SK-N-SH (cell line): Measurements from ENCODE around the gene PLRG1. TPM values are rescaled to one million over a fixed set of nuclear protein-coding genes. Genes with fewer than 3 reads are reported as not detected.
A peak's percentile ranks its signal among the peaks of the same experiment; 100 is the strongest.

Experiments
- CTCF ChIA-PET: fragments of 300-600, 350-600 bp; formaldehyde crosslinking; extraction: SDS; loops from one replicate; lab custom pipeline; 2021; lab: Yijun Ruan, JAX
- POLR2A ChIA-PET: fragments of 350-600 bp; sonication (Branson Sonifier 250); formaldehyde crosslinking; extraction: SDS; loops from one replicate; lab custom pipeline; 2020; ENCODE audit warnings: antibody characterized with exemption, inconsistent platforms; lab: Yijun Ruan, JAX
- DNase-seq: peaks from one replicate; pipeline ENCODE4 v3.0.0; 2012
- H2AFZ ChIP-seq: fragments of 200-600 bp; sonication (generic); 2 replicates; pipeline ENCODE4 v1.8.1; 2016; ENCODE audit warnings: antibody characterized with exemption, mild to moderate bottlenecking, low read depth
- H3F3A ChIP-seq: fragments of 200-600 bp; sonication (generic); replicated peaks from 2 replicates; pipeline ENCODE3; 2016; ENCODE audit warnings: antibody characterized with exemption, mild to moderate bottlenecking; ENCODE audit not compliant: insufficient read depth
- H3K27ac ChIP-seq, 2 experiments: fragments of 200-500 bp in 1 of 2; fragments of 200-600 bp in 1 of 2; sonication (Bioruptor generic) in 1 of 2; sonication (generic), shearing (Covaris generic) in 1 of 2; 2 replicates each; pipeline versions ENCODE4 v1.5.1 to v1.6.1; 2014 to 2016; ENCODE audit warnings: low read depth in 2 of 2, inconsistent platforms in 1 of 2, low read length in 1 of 2, mild to moderate bottlenecking in 1 of 2, mixed read lengths in 1 of 2
- H3K27me3 ChIP-seq: fragments of 200-600 bp; sonication (generic), shearing (Covaris generic); 2 replicates; pipeline ENCODE4 v1.6.1; 2016; ENCODE audit warnings: mixed run types; ENCODE audit not compliant: insufficient read depth
- H3K36me3 ChIP-seq, 2 experiments: fragments of 200-500 bp in 1 of 2; fragments of 200-600 bp in 1 of 2; sonication (Bioruptor generic) in 1 of 2; sonication (generic) in 1 of 2; replicated peaks in 1 of 2; 2 replicates each; pipeline versions ENCODE3 to v1.5.1; 2014 to 2016; ENCODE audit warnings: low read length in 1 of 2, mild to moderate bottlenecking in 1 of 2; ENCODE audit not compliant: insufficient read depth in 2 of 2, control insufficient read depth in 1 of 2
- H3K4me1 ChIP-seq, 2 experiments: fragments of 200-500 bp in 1 of 2; fragments of 200-600 bp in 1 of 2; sonication (Bioruptor generic) in 1 of 2; sonication (generic), shearing (Covaris generic) in 1 of 2; 2 replicates each; pipeline versions ENCODE4 v1.5.1 to v1.6.1; 2014 to 2016; ENCODE audit warnings: low read depth in 1 of 2, low read length in 1 of 2, mixed run types in 1 of 2; ENCODE audit not compliant: insufficient read depth in 2 of 2, control insufficient read depth in 1 of 2
- H3K4me2 ChIP-seq: fragments of 200-600 bp; sonication (generic), shearing (Covaris generic); 2 replicates; pipeline ENCODE4 v1.6.1; 2017; ENCODE audit warnings: mixed run types
- H3K4me3 ChIP-seq, 2 experiments: fragments of 200-500 bp in 1 of 2; fragments of 200-600 bp in 1 of 2; sonication (Bioruptor generic) in 1 of 2; sonication (generic), shearing (Covaris generic) in 1 of 2; 2 replicates each; pipeline versions ENCODE4 v1.5.1 to v1.8.1; 2014 to 2016; ENCODE audit warnings: low read depth in 2 of 2, inconsistent platforms in 1 of 2, low read length in 1 of 2, mild to moderate bottlenecking in 1 of 2, mixed read lengths in 1 of 2, moderate library complexity in 1 of 2
- H3K79me2 ChIP-seq: fragments of 200-600 bp; sonication (generic); 2 replicates; pipeline ENCODE4 v1.8.1; 2017; ENCODE audit warnings: mild to moderate bottlenecking; ENCODE audit not compliant: insufficient read depth
- H3K9ac ChIP-seq: fragments of 200-600 bp; sonication (generic); 2 replicates; pipeline ENCODE4 v1.6.1; 2017; ENCODE audit warnings: mixed run types
- H3K9me2 ChIP-seq: fragments of 200-600 bp; sonication (generic); 2 replicates; pipeline ENCODE4 v1.6.1; 2017; ENCODE audit warnings: mixed run types
- H3K9me3 ChIP-seq: fragments of 200-600 bp; sonication (generic); 2 replicates; pipeline ENCODE4 v1.6.1; 2017; ENCODE audit warnings: mixed run types, mild to moderate bottlenecking, moderate library complexity
- H4K20me1 ChIP-seq: fragments of 200-600 bp; sonication (generic); 2 replicates; pipeline ENCODE4 v1.6.1; 2017; ENCODE audit warnings: mild to moderate bottlenecking, mixed run types; ENCODE audit not compliant: insufficient read depth
- EP300 ChIP-seq, 2 experiments: IDR thresholded peaks; 2 replicates each; pipeline versions ENCODE4 v1.4.0 to v1.6.1; 2012; ENCODE audit warnings: borderline replicate concordance in 1 of 2, low read depth in 1 of 2, low read length in 1 of 2
- EZH2phosphoT487 ChIP-seq: fragments of 200-600 bp; sonication (generic); IDR thresholded peaks from 2 replicates; pipeline ENCODE4 v1.6.1; 2017; ENCODE audit warnings: low read depth, mixed run types, mild to moderate bottlenecking, antibody characterized with exemption, moderate library complexity, borderline replicate concordance
- FOSL2 ChIP-seq: IDR thresholded peaks from 2 replicates; pipeline ENCODE4 v1.4.0; 2012; ENCODE audit warnings: low read depth, mild to moderate bottlenecking, moderate library complexity, borderline replicate concordance
- FOXJ3 ChIP-seq: sonication (generic); formaldehyde crosslinking; IDR thresholded peaks from 2 replicates; pipeline ENCODE4 v1.5.1; 2020; ENCODE audit warnings: mild to moderate bottlenecking, missing genetic modification reagents
- GATA2 ChIP-seq: sonication (generic); formaldehyde crosslinking; IDR thresholded peaks from 2 replicates; pipeline ENCODE4 v1.5.0; 2020; ENCODE audit warnings: mild to moderate bottlenecking, missing genetic modification reagents
- JUND ChIP-seq: IDR thresholded peaks from 2 replicates; pipeline ENCODE4 v1.4.0; 2012
- MAX ChIP-seq: IDR thresholded peaks from 2 replicates; pipeline ENCODE4 v1.4.0; 2012; ENCODE audit warnings: low read depth
- MEF2A ChIP-seq: IDR thresholded peaks from 2 replicates; pipeline ENCODE4 v1.4.0; 2012; ENCODE audit warnings: low read depth, borderline replicate concordance
- NFIC ChIP-seq: IDR thresholded peaks from 2 replicates; pipeline ENCODE4 v1.4.0; 2012; ENCODE audit warnings: borderline replicate concordance
- NRF1 ChIP-seq: IDR thresholded peaks from 2 replicates; pipeline ENCODE4 v1.6.1; 2012; ENCODE audit warnings: low read depth, mild to moderate bottlenecking, low read length
- RCOR1 ChIP-seq: fragments of 150-350 bp; IDR thresholded peaks from 2 replicates; pipeline ENCODE4 v1.6.1; 2017; ENCODE audit warnings: antibody characterized with exemption, low read length
- RXRA ChIP-seq: IDR thresholded peaks from 2 replicates; pipeline ENCODE4 v1.4.0; 2012; ENCODE audit warnings: low read depth, mild to moderate bottlenecking, borderline replicate concordance
- SIN3A ChIP-seq: IDR thresholded peaks from 2 replicates; pipeline ENCODE4 v1.6.1; 2012; ENCODE audit warnings: low read depth, mild to moderate bottlenecking, low read length, moderate library complexity, borderline replicate concordance
- TAF1 ChIP-seq: IDR thresholded peaks from 2 replicates; pipeline ENCODE4 v1.6.1; 2012; ENCODE audit warnings: low read depth, mild to moderate bottlenecking, low read length, moderate library complexity, borderline replicate concordance
- TCF12 ChIP-seq: IDR thresholded peaks from 2 replicates; pipeline ENCODE4 v1.4.0; 2012
- YY1 ChIP-seq: IDR thresholded peaks from 2 replicates; pipeline ENCODE4 v1.4.0; 2012; ENCODE audit warnings: low read depth, mild to moderate bottlenecking
- ZBTB33 ChIP-seq: IDR thresholded peaks from 2 replicates; pipeline ENCODE4 v1.4.0; 2012; ENCODE audit warnings: low read depth, borderline replicate concordance
- WGBS: methylation state at CpG from one replicate; pipeline ENCODE4 v1.1.6; 2017; ENCODE audit warnings: low lambda C conversion rate; 5-methylcytosine and 5-hydroxymethylcytosine counted together
- polyA plus RNA-seq, 3 experiments: library from polyadenylated mRNA; depleted of rRNA; stranded (reverse); fragments of >200 nt; gene quantifications; 2 replicates each; pipeline ENCODE4 v1.2.3, GENCODE V29; 2012
- TF ChIP-seq, protein P1 (sequence below): fragments of 200-600 bp; sonication (generic); IDR thresholded peaks from 2 replicates; pipeline ENCODE4 v1.6.1; 2017; ENCODE audit warnings: antibody characterized with exemption, mild to moderate bottlenecking, moderate library complexity
- TF ChIP-seq, protein P2 (sequence below): IDR thresholded peaks from 2 replicates; pipeline ENCODE4 v1.6.1; 2012; ENCODE audit warnings: mild to moderate bottlenecking, low read depth, low read length, moderate library complexity

Gene PLRG1
- polyA plus RNA-seq, 1 of the 3 experiments (the other 2 are of a cell fraction), result 64.8 TPM

DNA sequence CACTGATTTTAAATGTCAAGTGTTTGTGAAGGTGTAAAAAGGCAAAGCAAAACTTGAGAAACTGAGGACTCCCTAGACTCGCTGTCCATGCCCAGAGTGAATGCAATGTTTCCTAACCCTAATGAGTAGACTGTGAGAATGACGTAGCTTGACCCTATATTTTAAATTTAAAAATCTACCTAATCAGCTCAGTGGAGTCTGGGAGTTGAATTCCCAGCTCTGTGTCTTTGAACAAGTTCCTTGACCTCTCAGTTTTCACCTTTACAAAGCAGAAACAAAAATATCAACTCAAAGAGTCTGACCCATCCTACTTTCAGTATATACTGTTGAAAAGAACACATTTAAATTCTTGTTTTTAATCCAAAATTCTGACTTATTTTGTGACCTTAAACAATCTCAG, 38.0 kb upstream of the PLRG1 start:
- 8% methylated on average over 2 of the region's 2 CpGs for WGBS

GRCh38 chr4:154586296-154587033, 36.3 kb upstream of the PLRG1 start:
- 24% methylated on average over 13 of the region's 13 CpGs for whole genome bisulfite sequencing
- TF ChIP-seq TCF12, result no peak
- no peak for TF ChIP-seq NRF1
- TF ChIP-seq, protein P1, sequence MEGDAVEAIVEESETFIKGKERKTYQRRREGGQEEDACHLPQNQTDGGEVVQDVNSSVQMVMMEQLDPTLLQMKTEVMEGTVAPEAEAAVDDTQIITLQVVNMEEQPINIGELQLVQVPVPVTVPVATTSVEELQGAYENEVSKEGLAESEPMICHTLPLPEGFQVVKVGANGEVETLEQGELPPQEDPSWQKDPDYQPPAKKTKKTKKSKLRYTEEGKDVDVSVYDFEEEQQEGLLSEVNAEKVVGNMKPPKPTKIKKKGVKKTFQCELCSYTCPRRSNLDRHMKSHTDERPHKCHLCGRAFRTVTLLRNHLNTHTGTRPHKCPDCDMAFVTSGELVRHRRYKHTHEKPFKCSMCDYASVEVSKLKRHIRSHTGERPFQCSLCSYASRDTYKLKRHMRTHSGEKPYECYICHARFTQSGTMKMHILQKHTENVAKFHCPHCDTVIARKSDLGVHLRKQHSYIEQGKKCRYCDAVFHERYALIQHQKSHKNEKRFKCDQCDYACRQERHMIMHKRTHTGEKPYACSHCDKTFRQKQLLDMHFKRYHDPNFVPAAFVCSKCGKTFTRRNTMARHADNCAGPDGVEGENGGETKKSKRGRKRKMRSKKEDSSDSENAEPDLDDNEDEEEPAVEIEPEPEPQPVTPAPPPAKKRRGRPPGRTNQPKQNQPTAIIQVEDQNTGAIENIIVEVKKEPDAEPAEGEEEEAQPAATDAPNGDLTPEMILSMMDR, result no peak
- TF ChIP-seq NFIC, result no peak
- TF ChIP-seq FOSL2, result no peak
- TF ChIP-seq, protein P2, sequence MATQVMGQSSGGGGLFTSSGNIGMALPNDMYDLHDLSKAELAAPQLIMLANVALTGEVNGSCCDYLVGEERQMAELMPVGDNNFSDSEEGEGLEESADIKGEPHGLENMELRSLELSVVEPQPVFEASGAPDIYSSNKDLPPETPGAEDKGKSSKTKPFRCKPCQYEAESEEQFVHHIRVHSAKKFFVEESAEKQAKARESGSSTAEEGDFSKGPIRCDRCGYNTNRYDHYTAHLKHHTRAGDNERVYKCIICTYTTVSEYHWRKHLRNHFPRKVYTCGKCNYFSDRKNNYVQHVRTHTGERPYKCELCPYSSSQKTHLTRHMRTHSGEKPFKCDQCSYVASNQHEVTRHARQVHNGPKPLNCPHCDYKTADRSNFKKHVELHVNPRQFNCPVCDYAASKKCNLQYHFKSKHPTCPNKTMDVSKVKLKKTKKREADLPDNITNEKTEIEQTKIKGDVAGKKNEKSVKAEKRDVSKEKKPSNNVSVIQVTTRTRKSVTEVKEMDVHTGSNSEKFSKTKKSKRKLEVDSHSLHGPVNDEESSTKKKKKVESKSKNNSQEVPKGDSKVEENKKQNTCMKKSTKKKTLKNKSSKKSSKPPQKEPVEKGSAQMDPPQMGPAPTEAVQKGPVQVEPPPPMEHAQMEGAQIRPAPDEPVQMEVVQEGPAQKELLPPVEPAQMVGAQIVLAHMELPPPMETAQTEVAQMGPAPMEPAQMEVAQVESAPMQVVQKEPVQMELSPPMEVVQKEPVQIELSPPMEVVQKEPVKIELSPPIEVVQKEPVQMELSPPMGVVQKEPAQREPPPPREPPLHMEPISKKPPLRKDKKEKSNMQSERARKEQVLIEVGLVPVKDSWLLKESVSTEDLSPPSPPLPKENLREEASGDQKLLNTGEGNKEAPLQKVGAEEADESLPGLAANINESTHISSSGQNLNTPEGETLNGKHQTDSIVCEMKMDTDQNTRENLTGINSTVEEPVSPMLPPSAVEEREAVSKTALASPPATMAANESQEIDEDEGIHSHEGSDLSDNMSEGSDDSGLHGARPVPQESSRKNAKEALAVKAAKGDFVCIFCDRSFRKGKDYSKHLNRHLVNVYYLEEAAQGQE, result no peak
- TF ChIP-seq SIN3A, result no peak
- no peak for TF ChIP-seq GATA2 (CRISPR knock-in tag)
- no peak for TF ChIP-seq TAF1
- TF ChIP-seq EZH2phosphoT487, result no peak
- TF ChIP-seq MEF2A, result no peak
- no peak for TF ChIP-seq RCOR1
- no peak for TF ChIP-seq ZBTB33
- TF ChIP-seq EP300 (IDR thresholded peaks at IDR 0.05; ENCODE audit: borderline replicate concordance in 1 of 2, low read depth in 1 of 2, low read length in 1 of 2), result no peak
- no peak for TF ChIP-seq YY1
- no peak for TF ChIP-seq MAX
- TF ChIP-seq RXRA, result no peak
- no peak for TF ChIP-seq FOXJ3
- peak overlapping the region; percentile 52; the same call in 1 of the 2 replicates for H3K4me2 ChIP-seq
- 0 out of 2 replicates have a peak overlapping the region, but pooled peaks have one; percentile 22 for H2AFZ ChIP-seq
- no peak overlapping the region for H3K27ac ChIP-seq
- no peak for DNase-seq
- no peaks in the 10 kb centered on the region for H3F3A ChIP-seq
- ChIA-PET CTCF (interaction anchor here (1.1 to 1.2 kb wide), 3 partner anchors 27 to 34 kb away, joined by 4 to 8 read pairs (median 4); no protein-coding TSS in a partner anchor), POLR2A (no interaction called here)
- H3K9me3 ChIP-seq, result no peaks in the 10 kb centered on the region
- H3K9ac ChIP-seq, result no peak overlapping the region
- no peaks in the 10 kb centered on the region for H3K4me1 ChIP-seq
- H3K36me3 ChIP-seq, result no peaks in the 10 kb centered on the region
- H3K4me3 ChIP-seq, result no peak overlapping the region
- H3K9me2 ChIP-seq, result no peaks in the 10 kb centered on the region; the same call in 1 of the 2 replicates
- no peaks in the 10 kb centered on the region for H3K79me2 ChIP-seq
- H3K27me3 ChIP-seq, result peaks cover 17% of the 10 kb centered on the region
- H4K20me1 ChIP-seq, result no peaks in the 10 kb centered on the region

More for the DNA sequence above, 38.0 kb upstream of the PLRG1 start:
- no peak overlapping the region for H3K4me2 ChIP-seq
- H3K9me2 ChIP-seq, result no peaks in the 10 kb centered on the region
- H3K4me1 ChIP-seq, result no peaks in the 10 kb centered on the region
- CTCF ChIA-PET, result interaction anchor here (0.9 to 1.2 kb wide), 4 partner anchors 30 to 36 kb away, joined by 3 read pairs; no protein-coding TSS in a partner anchor
- H3K9me3 ChIP-seq, result no peaks in the 10 kb centered on the region
- H3K79me2 ChIP-seq, result no peaks in the 10 kb centered on the region
- H3K27ac ChIP-seq, result no peak overlapping the region
- H3K36me3 ChIP-seq, result no peaks in the 10 kb centered on the region
- H3K4me3 ChIP-seq, result no peak overlapping the region
- peaks cover 17% of the 10 kb centered on the region for H3K27me3 ChIP-seq
- no peak for TF ChIP-seq JUND
- TF ChIP-seq, all 33 proteins: peak for 0
- no peak overlapping the region for H2AFZ ChIP-seq
- H3K9ac ChIP-seq, result no peak overlapping the region
- DNase-seq, result no peak
- no peaks in the 10 kb centered on the region for H3F3A ChIP-seq
- no peaks in the 10 kb centered on the region for H4K20me1 ChIP-seq
- POLR2A ChIA-PET, result no interaction called here
